NT2/D1 (cell line): ENCODE measurements around the gene CDH8.

ENCODE experiments used
- SUZ12 ChIP-seq: IDR thresholded peaks from 2 replicates; pipeline ENCODE4 v1.6.1; 2011; ENCODE audit not compliant: insufficient read length, insufficient read depth; ENCODE audit errors: extremely low read depth
- YY1 ChIP-seq: IDR thresholded peaks from 2 replicates; pipeline ENCODE4 v1.6.1; 2011; ENCODE audit not compliant: insufficient read length, insufficient read depth

- TF ChIP-seq SUZ12, result no peak
- TF ChIP-seq YY1, result no peak
Observed at GRCh38 chr16:62067981-62068380, 31.7 kb upstream of the CDH8 start.
